GM10266 (cell line): ENCODE results near the gene FUT4.
"Not testable (repeated sequence)": the region's sequence is repeated elsewhere in the genome, so short reads cannot be mapped to it uniquely, and the experiment has no call there.

Source experiments
- DNase-seq: peaks from one replicate; pipeline ENCODE4 v3.0.0; 2012; ENCODE audit errors: extremely low spot score
- CTCF ChIP-seq: IDR thresholded peaks from 2 replicates; pipeline ENCODE4 v1.5.1; 2012; ENCODE audit warnings: mild to moderate bottlenecking, low read depth; ENCODE audit not compliant: control insufficient read depth, insufficient read depth; ENCODE audit errors: missing control alignments

FUT4 gene

GRCh38 chr11:94546886-94547285, 3.2 kb downstream of the FUT4 start:
- TF ChIP-seq CTCF, result peak; percentile 8
- no peak for DNase-seq

DNA sequence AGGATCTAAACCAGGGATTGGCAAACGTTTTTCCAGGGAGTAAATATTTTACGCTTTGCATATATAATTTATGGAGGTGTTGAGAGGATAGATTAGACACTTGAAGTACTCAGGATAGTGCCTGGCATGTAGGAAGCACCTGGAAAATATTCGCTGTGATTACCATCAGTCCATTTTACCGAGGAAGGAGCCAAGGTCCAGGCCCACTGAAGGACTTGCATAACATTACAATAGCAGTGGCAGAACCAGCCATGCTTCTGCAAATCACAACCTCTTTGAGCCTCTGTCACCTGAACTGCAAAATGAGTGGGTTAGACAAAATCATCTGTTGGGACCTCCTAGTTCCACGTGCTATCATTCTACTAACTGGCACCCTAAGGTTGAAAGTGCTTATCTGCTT, 5.4 kb downstream of the FUT4 start:
- DNase-seq, result no peak
- TF ChIP-seq CTCF, result no peak

DNA sequence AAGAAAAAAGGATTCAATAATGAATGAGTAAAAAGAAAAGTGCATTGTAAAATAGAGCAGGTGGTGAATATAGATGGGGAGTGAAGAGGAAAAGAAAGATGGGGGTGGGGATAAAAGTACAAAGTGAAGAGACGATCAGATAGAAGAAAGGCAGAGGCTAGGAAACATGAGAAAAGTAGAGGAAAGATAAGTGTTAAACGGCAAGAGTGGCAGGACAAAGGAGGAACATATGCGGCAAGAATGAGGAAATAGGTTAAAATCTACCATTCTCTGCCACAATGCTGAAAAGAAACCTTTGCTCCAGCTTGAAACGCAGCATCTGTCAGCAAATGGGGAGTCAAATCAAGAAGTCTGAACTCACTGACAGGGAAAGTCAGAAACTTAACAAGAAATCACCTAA, 6.8 kb downstream of the FUT4 start:
- TF ChIP-seq CTCF, result no peak
- DNase-seq, result no peak

- TF ChIP-seq CTCF, result no peak
- no peak for DNase-seq
Measured at GRCh38 chr11:94553938-94554337, 10.2 kb downstream of the FUT4 start.

GRCh38 chr11:94555752-94556329, 12.1 kb downstream of the FUT4 start:
- not testable (repeated sequence) for DNase-seq

- TF ChIP-seq CTCF, result no peak
- no peak for DNase-seq
Measured at GRCh38 chr11:94557421-94557820, 13.7 kb downstream of the FUT4 start.

- no peak for TF ChIP-seq CTCF
- DNase-seq, result no peak
Measured at GRCh38 chr11:94557992-94558391, 14.3 kb downstream of the FUT4 start.

DNA sequence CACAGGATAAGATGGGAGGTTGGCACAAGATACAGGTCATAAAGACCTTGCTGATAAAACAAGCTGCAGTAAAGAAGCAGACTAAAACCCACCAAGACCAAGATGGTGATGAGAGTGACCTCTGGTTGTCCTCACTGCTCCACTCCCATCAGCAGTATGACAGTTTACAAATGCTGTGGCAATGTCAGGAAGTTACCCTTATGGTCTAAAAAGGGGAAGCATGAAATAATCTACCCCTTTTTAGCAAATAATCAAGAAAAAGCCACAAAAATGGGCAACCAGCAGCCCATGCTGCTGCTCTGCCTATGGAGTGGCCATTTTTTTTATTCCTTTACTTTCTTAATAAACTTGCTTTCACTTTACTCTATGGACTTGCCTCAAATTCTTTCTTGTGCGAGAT, 14.7 kb downstream of the FUT4 start:
- TF ChIP-seq CTCF, result no peak
- DNase-seq, result no peak
